ENCODE measurements around the gene LZIC. TPM values are rescaled to one million over a fixed set of nuclear protein-coding genes. Genes with fewer than 3 reads are reported as not detected.
A peak's percentile ranks its signal among the peaks of the same experiment; 100 is the strongest.

LZIC gene
- total and polyA plus RNA-seq, 2 of the 13 experiments (the other 11 are each of a cell fraction or from before 2014, with no cell fraction given): 25.2 to 71.8 TPM

- TF ChIP-seq LRRFIP1 (CRISPR knock-in tag; conservative IDR thresholded peaks at IDR 0.05) (no peak), ZFP36L1 (CRISPR knock-in tag; IDR thresholded peaks at IDR 0.05) (no peak), U2AF1 (optimal IDR thresholded peaks at IDR 0.05; ENCODE audit: low read depth, low read length) (no peak), CENPT (CRISPR knock-in tag; IDR thresholded peaks at IDR 0.05; ENCODE audit: low read depth) (no peak), HNF4A (CRISPR knock-in tag; IDR thresholded peaks at IDR 0.05) (0 out of 2 replicates have a peak, but pooled peaks have one; percentile 24), ZNF292 (CRISPR knock-in tag; IDR thresholded peaks at IDR 0.05; ENCODE audit: borderline replicate concordance, low read depth) (peak; percentile 45; the same call in 1 of the 2 replicates), ZNF468 (CRISPR knock-in tag; IDR thresholded peaks at IDR 0.05) (no peak), AFF4 (CRISPR knock-in tag; IDR thresholded peaks at IDR 0.05) (peak; percentile 71; the same call in 1 of the 2 replicates), EP300 (IDR thresholded peaks at IDR 0.05; ENCODE audit: low read depth in 2 of 2, low read length in 2 of 2) (no peak), EP300 (CRISPR knock-in tag; IDR thresholded peaks at IDR 0.05; ENCODE audit: borderline replicate concordance) (peak; percentile 11; the same call in 1 of the 2 replicates), GZF1 (CRISPR knock-in tag; IDR thresholded peaks at IDR 0.05) (no peak), ZNF280D (CRISPR knock-in tag; IDR thresholded peaks at IDR 0.05) (no peak), SMAD3 (CRISPR knock-in tag; IDR thresholded peaks at IDR 0.05) (no peak), TBL1XR1 (IDR thresholded peaks at IDR 0.05; ENCODE audit: borderline replicate concordance, low read length, partially characterized antibody) (no peak), BRCA1 (CRISPR knock-in tag; IDR thresholded peaks at IDR 0.05) (peak; percentile 61; the same call in 1 of the 2 replicates), POGZ (CRISPR knock-in tag; IDR thresholded peaks at IDR 0.05) (peak; percentile 78), ZFP37 (CRISPR knock-in tag; IDR thresholded peaks at IDR 0.05; ENCODE audit: borderline replicate concordance) (0 out of 2 replicates have a peak, but pooled peaks have one; percentile 28)
- TF ChIP-seq, protein P1, sequence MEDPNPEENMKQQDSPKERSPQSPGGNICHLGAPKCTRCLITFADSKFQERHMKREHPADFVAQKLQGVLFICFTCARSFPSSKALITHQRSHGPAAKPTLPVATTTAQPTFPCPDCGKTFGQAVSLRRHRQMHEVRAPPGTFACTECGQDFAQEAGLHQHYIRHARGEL (CRISPR knock-in tag; IDR thresholded peaks at IDR 0.05): no peak
- TF ChIP-seq, protein P2, sequence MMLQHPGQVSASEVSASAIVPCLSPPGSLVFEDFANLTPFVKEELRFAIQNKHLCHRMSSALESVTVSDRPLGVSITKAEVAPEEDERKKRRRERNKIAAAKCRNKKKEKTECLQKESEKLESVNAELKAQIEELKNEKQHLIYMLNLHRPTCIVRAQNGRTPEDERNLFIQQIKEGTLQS (CRISPR knock-in tag; IDR thresholded peaks at IDR 0.05): no peak
Observed at GRCh38 chr1:9910423-9911178, 32.6 kb downstream of the LZIC start (continued).
